Measurements from ENCODE around the gene GRIN2A. TPM values are rescaled to one million over a fixed set of nuclear protein-coding genes. Genes with fewer than 3 reads are reported as not detected.

Gene GRIN2A
- total RNA-seq, 1 donor from 2014 or later: not detected

DNA sequence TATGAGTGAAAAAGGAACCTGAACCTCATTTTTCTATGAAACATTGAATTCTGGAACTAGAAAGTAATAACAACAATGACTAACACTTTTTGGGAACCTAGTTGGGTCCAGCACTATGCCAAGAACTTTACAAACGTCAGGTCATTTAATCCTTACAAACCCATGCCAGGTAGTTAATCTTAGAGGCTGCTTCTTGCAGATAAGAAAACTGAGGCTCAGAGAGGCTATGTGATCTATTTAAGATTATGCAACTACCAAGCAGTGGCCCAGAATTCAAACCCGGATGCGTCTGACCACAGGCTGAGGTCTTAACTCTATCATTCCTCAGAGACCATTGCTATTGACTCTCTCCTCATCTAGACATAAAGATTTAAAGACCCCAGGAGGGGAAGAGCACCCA lies 358.7 kb downstream of the GRIN2A start:
- DNase-seq (ENCODE audit: low read depth in 2 of 2): no peak

DNA sequence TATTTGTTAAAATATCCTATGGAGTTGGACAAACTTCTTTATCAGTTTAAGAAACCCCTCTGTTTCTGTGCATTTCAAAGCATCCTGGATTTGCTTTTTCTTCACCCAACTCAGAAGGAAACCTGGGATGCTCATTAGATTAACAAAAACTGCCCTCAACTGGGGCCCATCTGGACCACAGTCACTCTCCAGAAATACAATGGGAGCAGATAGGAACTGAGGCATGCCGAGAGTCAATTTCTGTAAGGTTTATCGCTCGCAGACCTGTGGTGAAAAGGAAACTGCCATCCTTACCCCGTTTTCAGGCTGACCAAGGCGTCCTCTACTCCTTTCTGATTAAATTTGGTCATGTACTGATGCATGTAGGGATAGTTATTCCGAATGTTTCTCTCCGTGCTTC lies 360.3 kb downstream of the GRIN2A start:
- no peak for DNase-seq (ENCODE audit: low read depth in 2 of 2)

DNA sequence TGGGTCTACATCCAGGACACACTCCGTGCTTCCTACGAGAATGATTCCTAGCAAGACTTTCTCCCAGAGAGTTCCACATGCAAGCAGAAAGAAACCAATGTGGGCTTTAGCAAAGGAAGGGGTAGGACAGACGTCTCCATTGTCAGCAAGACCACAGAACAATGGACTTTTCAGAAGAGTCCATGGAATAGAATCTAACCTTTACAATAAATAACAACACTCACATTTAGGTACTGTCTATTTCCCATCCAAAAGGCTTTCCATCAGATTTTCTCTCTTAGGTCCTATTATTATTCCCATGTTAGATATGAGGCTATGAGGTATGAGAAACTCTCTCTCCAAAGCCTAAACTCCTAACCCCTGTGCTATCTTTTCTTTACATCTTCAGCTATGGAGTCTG lies 360.9 kb downstream of the GRIN2A start:
- DNase-seq (ENCODE audit: low read depth in 2 of 2): no peak

DNA sequence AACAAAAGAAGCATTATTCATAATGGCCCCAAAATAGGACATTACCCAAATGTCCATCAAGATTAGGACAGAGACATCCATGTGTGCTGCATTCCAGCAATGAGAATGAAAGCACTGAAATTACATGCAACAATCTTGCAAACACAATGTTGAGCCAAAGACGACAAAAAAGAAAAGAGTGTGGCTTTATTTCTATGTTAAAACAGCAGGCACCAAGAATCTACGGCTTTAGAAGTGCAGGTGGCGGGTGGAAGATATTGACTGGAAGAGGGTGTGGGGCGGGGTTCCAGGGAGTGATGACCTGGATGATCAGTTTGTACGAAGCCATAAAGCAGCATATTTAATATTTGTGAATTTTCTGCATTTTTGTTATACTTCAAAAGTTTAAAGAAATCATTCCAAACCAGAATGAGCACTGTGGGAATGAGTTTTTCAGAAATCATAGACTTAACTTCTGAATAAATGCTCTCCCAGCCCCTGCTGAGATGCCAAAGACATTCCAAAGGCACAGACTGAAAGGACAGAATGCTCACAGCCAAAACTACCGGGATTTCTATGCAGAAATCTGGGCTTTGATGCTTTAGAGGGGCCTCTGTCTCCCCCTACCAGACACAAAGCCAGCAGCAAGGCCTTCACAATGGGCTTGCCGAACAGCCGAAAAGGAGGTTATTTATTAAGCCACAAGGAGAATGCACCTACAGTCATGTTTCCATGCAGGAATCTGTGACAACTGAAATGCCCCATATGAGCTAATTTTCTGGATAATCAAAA lies 361.6 kb downstream of the GRIN2A start:
- DNase-seq (ENCODE audit: low read depth in 2 of 2): no peak

DNA sequence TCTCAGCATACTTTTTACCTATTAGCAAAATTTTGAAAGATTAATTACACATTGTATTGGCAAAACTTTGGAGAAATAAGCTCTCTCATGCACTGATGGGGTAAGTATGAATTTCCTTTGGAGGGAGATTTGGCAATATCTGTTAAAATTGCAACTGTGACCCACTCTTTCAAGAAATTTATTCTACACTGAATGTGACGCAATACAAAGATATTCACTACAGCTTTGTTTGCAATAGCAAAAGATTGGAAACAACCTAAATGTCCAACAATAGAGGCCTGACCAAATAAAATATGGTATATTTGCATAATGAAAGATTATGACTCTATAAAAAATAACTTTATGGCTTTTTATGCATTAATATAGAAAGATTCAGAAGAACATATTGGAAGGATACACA lies 363.5 kb downstream of the GRIN2A start:
- no peak for DNase-seq (ENCODE audit: low read depth in 2 of 2)

DNA sequence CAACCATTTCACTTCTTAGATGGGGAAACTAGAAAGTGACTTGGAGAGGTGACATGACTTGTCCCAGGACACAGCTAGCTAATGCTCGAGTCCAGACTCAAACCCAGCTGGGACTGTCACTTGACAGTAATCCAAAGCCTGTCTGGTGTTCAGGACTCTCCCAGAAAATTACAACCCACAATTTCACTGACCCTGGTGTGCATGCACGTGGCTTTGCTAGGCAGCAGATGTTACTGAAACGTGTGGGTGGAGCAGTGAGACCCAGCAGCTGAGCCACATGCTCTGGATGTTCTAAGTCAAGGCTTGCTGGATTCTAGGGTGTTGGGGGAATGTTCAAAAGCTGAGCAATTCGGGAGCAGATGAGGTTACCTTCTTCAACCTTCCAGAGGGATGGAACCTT lies 364.6 kb downstream of the GRIN2A start:
- DNase-seq (ENCODE audit: low read depth in 2 of 2): no peak

DNA sequence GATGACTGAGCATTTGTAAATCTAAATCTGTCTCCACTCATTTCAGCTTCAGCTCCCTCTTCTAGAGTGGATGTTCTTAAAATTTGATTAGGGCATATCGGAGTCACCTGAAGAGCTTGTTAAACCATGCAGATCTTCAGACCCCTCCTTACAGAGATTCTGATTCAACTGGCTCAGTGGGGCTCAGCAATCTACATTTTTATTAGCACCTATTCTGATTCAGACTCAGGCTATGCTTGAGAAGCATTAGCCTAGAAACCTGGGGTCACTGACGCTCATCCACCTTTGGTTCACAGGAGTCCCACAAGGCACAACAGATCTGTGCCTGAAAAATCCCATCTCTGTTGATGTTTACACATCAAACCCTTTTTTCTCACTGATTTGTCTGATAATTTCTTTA lies 365.6 kb downstream of the GRIN2A start:
- DNase-seq (ENCODE audit: low read depth in 2 of 2): no peak

DNA sequence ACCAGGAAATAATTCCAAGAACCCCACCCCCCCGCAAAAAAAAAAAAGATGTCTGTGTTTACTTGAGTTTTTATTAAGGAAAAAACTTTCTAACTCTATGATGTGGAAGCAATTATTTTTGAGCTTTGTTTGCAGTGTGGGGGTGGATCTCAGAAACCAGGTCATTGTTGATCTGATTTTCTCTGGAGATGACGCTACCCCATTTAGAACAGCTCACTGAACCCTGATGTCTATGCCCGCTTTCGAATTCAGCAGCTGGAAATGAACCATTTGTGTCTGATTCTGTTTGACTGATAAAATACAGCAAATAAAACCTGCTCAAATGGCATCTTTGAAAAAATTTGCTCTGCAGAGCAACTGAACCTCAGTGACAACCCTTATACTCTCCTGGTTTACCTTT lies 368.6 kb downstream of the GRIN2A start:
- no peak for DNase-seq (ENCODE audit: low read depth in 2 of 2)

DNA sequence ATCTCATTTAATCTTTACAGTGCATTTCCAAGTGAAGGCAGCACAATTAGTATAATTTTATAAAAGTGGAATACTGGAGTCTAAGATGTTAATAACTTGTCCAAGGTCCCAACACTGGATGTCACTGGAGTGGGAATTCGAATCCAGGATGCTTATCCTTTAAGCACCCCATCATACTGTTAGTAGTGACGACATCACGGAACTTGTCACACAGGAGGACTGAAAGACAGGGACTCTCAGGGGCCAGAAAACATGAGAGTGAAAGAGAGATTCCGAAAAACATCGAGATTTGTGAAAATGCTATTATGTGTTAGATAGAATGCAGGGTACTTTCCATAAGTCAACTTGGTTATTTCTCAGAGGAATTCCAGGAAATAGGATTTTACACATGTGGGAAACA lies 374.0 kb downstream of the GRIN2A start:
- no peak for DNase-seq (ENCODE audit: low read depth in 2 of 2)

DNA sequence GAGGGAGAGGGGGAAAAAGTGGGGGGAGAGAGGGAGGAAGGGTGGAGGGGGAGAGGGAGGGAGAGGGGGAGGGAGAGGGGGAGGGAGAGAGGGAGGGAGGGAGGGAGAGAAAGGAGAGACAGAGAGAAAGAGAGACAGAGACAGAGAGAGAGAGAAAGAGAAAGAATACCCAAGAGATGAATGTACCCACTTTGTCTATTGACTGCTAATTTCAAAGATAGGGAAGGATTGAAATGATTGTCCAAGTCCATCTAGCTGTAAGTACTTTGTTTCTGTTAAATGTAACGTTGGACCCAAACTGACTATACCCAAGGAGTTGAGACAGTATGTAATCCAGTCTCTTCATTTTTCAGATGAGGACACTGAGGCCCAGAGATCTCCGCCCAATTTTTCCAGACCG lies 374.9 kb downstream of the GRIN2A start:
- DNase-seq (ENCODE audit: low read depth in 2 of 2): no peak

DNA sequence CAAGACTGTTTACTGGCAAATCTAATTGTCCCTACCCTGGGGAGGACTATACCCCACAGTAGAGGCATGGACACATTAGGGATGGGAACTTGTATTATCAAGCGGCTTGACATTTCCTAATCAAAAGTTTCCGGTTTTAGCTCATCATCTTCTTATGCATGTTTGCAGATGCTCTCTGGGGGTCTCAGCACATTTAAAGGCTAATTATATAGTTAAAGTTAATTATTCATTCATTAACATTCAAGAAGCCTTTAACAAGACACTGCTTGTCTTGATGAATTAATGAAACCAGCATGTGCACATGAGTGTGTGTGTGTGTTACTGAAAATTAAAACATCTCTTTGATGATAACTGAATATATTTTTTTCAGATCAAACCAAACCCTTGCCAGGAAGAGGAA lies 377.1 kb downstream of the GRIN2A start:
- no peak for DNase-seq (ENCODE audit: low read depth in 2 of 2)

DNA sequence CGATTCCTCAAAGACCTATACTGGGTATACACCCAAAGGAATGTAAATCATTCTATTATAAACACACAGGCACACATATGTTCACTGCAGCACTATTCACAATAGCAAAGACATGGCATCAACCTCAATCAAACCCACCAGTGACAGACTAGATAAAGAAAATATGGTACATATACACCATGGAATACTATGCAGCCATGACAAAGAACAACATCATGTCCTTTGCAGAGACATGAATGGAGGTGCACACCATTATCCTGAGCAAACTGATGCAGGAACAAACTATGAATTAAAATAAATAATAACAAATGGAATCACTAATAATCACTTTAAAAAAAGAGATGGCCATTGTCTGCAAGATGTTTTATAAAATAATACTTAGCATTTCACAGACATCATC lies 380.1 kb downstream of the GRIN2A start:
- no peak for DNase-seq (ENCODE audit: low read depth in 2 of 2)

DNA sequence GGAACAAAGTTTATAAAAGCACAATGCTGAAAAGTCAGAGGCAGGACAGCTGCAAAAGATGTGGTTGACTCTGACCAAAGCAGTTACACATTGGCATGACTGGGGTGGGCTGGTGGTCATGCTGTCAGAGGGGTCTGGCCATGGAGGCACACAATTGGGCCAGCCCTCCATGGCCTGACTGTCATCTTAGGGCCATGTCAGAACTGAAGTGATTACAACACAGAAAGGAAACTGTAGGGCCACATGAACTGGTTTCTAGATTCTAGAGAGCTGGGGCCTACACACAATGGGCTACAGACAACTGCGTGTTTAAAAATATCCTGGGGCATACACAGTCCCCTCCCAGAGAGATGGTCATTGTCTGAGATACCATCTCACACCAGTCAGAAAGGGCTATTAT lies 380.6 kb downstream of the GRIN2A start:
- DNase-seq (ENCODE audit: low read depth in 2 of 2): no peak

DNA sequence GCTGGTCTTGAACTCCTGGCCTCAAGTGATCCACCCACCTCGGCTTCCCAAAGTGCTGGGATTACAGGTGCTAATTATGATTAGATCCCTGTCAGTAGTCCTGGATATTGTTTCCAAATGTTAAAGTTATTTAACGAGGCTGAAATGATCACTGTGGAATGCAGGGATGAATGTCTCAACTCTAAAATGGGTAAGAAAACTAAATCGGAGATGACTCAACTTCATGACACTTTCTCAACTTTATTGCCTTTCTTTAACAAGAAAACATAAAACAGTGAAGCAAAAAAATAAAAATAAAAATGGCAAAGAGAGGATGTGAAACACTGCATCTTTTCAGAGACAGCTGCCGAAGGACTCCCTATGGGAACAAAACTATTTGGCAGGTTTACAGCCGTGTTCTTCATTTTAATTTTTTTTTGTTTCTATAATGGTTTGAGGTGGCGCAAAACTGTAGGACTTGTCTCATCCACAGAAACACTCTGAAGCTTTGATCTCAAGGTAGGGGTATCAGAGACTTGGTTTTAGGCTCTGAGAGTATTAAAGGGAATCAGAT lies 382.0 kb downstream of the GRIN2A start:
- no peak for DNase-seq (ENCODE audit: low read depth in 2 of 2)

DNA sequence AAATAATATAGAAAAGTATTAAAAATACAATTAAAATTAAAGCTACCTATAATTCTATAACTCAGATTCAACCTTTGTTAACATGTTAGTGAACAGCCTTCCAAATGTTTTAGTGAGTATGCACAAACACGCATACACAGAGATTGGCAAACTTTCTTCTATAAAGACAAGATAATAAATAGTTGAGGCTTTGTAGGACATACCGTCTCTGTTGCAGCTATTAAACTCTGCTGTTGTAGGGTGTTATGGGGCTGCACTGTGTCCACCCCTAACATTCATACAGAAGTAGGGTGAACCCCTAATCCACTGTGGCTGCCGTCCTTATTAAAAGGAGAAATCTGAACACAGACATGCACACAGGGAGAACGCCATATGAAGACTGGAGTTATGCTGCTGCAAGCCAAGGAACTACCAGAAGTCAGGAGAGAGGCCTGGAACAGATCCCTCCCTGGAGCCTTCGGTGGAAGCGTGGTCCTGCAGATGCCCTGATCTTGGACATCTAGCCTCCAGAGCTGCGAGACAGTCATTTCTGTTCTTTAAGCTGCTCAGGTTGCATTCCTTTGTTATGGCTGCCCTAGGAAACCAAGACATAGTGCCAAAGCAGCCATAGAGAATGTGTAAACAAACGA lies 383.2 kb downstream of the GRIN2A start:
- no peak for DNase-seq (ENCODE audit: low read depth in 2 of 2)

DNA sequence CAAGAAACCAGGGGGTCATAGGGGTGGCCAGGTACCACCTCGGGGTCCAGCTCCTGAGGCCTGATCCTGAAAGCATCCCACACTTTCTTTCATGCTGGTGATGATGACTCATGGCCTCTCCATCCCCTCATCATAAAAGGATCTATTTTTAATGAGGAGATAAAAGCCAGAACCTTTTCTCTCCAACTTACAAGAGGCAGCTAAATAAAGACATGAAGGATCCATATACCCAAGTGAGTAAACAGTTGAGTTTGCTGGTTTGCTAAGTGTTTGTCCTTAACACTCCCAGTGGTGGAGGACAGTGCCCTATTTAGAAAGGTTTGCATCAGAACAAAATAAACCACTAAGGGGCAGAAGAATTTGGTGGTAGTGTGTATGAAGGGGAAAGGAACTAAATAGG lies 383.8 kb downstream of the GRIN2A start:
- DNase-seq (ENCODE audit: low read depth in 2 of 2): no peak

DNA sequence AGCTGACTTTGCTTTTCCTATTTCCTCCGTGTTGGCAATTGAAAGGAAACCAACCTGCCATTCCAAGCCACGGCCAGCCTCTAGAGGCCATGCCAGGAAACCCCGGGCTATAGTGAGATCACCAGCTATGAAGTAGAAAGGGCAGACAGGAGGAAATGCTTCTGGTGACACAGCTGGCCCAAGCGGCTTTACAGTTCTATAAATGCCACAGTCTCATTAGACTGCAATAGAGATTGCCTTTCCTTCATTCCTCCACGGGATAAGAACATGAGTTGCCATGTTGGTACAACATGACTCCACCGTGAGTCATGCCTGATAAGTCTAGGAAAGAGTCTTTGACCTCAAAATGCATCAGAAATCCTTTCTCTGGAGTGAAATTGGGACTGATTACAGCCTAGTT lies 384.9 kb downstream of the GRIN2A start:
- peak in 1 of 2 donors; percentile 20 for DNase-seq (ENCODE audit: low read depth in 2 of 2)

DNA sequence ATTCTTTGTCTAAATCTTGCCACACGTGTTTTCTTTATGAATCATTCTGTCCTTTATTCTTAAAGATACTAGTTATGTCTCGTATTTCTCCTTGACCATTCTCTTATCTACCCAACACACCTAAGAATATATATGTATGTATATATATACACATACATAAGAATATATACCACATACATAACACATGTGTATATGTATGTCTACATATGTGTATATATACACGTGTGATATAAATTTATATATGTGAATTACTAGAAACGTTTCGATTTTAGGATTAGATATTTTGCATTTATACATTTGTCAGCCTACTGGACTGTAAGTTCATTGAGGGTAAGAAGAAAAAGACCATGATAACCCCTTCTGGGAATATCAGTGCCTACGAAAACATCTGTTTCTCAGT lies 388.6 kb downstream of the GRIN2A start:
- no peak for DNase-seq (ENCODE audit: low read depth in 2 of 2)

DNA sequence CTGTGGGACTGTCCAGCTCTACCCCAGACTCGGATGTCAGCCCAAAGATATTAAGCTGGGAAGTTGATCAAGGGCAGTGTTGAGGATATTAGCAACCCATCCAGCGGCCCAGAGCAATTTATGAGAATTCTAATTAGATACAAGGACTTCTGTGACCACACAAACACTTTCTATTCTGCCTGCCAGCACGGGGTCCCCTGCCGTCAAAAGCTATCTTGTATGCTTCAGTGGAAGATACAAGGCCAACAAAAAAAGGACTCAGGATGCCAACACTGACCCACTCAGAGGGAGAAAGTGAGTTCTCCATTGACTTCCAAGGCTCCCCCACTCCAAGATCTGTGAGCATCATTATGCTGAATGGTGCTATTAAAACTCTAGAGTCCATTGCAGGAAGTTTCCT lies 390.7 kb downstream of the GRIN2A start:
- no peak for DNase-seq (ENCODE audit: low read depth in 2 of 2)

DNA sequence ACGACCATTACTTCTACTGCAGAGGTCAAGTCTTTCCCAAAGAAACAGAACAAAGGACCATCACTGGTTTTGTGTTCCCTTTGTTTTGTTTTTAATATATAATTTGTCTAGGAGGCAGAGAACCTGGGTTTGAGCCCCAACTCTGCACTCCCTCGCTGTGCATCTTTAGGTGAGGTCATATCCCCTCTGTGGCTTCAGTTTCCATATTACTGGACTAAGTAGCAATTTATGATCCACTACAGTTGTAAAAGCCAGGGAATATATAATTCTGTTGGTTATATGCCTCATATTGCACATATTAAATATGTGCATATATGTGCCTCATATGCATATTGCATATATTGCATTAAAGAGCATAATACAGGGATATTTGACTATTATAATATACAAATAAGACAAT lies 392.0 kb downstream of the GRIN2A start:
- no peak for DNase-seq (ENCODE audit: low read depth in 2 of 2)

DNA sequence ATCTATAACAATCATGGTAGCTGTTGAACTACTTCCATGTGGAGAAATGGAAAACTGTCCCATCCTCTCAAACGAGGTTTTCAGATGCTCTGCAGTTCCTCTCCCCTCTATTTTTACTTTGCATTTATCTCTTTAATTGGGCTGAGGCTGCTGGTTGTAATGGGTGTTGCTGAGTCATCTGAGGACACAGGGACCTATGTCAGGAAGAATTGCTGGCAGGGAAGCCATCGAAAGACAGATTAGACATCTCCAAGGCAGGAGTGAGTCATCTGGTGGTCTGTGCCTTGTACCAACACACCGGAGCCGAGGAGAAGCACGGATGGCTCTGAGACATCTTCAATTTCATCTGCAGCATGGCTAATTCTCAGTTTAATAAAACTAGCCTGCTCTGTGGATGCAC lies 394.5 kb downstream of the GRIN2A start:
- DNase-seq (ENCODE audit: low read depth in 2 of 2): no peak

DNA sequence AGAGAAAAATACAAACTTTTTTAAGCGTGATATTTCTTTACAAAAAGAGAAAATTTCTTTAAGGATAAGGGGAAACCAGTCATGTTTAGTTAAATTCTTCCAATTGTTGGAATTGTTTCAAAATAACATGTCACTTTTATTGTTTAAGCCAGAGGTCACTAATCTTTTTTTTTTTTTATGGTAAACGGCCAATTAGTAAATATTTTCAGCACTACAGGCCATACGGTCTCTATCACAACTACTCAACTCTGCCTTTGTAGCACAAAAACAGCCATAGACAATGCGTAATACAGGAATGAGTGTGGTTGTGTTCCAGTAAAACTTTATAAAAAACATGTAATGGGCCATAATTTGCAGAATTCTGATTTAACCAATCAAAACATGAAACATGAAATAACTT lies 401.4 kb downstream of the GRIN2A start:
- DNase-seq (ENCODE audit: low read depth in 2 of 2): no peak

DNA sequence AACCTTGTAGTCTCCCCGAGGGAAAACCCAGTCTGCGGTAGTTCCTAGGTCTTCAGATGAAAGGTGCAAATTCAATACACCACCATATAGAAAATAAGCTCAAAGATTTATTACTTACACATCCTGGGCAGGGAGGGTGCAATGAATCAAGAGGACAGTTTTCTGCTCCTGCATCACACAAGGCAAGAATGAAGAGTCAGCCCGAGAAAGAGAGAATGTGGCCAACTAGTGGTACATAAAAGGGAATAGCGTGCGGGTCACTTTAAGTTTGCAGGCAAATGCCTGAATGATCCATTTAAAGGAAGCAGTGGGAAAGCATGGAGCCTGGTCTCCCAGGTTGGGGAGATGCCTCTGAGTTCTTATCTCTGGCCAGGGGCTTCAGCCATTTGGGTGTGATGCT lies 403.4 kb downstream of the GRIN2A start:
- no peak for DNase-seq (ENCODE audit: low read depth in 2 of 2)
